Endometrium (tissue), 2 donors: Measurements from ENCODE around the gene DUSP12.
A peak's percentile ranks its signal among the peaks of the same experiment; 100 is the strongest.
"Not testable (repeated sequence)": the region's sequence is repeated elsewhere in the genome, so short reads cannot be mapped to it uniquely, and the experiment has no call there.

ENCODE experiments used
- FAIRE-seq: peaks from 2 replicates; lab custom pipeline; 2012; peaks lifted over from hg19 to GRCh38; lab: Jason Lieb, UNC
- donor health status: control.
- donor health status: control.

DUSP12 gene, protein sequence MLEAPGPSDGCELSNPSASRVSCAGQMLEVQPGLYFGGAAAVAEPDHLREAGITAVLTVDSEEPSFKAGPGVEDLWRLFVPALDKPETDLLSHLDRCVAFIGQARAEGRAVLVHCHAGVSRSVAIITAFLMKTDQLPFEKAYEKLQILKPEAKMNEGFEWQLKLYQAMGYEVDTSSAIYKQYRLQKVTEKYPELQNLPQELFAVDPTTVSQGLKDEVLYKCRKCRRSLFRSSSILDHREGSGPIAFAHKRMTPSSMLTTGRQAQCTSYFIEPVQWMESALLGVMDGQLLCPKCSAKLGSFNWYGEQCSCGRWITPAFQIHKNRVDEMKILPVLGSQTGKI

DNA sequence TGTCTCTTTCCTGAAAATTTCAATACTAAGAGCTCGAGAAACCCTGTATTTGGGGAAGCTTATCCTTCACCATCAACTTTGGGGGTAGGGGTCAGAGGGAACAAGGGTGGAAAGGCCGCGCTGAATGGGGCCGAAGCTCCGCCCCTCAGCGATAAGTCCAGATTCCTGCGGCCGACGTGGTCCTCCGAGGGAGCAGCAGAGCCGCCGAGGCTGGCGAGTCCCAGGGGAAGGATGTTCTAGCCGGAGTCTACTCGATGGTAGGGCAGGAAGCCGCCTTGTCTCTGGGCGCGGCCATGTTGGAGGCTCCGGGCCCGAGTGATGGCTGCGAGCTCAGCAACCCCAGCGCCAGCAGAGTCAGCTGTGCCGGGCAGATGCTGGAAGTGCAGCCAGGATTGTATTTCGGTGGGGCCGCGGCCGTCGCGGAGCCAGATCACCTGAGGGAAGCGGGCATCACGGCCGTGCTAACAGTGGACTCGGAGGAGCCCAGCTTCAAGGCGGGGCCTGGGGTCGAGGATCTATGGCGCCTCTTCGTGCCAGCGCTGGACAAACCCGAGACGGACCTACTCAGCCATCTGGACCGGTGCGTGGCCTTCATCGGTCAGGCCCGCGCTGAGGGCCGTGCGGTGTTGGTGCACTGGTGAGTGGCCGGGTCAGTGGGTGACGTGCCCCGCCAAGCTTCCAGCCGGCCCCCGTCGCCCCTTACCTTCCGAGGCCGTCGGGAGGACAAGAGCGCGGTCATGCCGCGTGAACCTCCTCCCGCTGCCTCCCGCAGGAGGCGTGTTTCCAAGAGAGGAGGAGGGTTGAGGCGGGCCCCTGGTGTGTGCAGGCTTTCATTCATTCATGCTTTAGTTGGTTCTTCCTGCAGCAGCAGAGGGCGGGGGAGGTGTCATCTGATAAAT lies at the start of gene DUSP12:
DUSP12 (plus strand) TSS at position 278 of the 899 bp plus-strand sequence; CDS start at position 294, 16 bp downstream.
- peak; percentile 79 for FAIRE-seq

GRCh38 chr1:161702250-161702649 lies 47.3 kb upstream of the DUSP12 start:
- FAIRE-seq, result no peak

DNA sequence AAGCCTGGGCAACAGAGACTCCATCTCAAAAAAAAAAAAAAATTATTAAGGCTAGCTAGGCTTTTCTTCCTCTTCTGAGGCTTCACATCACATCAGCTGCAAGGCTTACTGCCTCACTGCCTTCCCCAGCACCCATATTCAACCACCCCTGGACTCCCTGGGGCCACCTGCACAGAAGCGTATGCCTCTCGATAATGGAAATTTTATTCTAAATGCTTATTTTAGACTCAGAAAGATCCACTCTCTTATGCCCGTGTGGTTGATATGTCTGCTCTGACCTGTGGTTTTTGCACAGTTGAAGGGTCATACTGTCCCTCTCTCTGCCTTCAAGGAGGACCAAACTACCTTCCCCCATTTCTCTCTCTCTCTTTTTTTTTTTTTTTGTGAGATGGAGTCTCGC lies 44.0 kb upstream of the DUSP12 start:
- FAIRE-seq, result no peak

- no peak for FAIRE-seq
Observed at GRCh38 chr1:161706113-161706481, 43.5 kb upstream of the DUSP12 start.

DNA sequence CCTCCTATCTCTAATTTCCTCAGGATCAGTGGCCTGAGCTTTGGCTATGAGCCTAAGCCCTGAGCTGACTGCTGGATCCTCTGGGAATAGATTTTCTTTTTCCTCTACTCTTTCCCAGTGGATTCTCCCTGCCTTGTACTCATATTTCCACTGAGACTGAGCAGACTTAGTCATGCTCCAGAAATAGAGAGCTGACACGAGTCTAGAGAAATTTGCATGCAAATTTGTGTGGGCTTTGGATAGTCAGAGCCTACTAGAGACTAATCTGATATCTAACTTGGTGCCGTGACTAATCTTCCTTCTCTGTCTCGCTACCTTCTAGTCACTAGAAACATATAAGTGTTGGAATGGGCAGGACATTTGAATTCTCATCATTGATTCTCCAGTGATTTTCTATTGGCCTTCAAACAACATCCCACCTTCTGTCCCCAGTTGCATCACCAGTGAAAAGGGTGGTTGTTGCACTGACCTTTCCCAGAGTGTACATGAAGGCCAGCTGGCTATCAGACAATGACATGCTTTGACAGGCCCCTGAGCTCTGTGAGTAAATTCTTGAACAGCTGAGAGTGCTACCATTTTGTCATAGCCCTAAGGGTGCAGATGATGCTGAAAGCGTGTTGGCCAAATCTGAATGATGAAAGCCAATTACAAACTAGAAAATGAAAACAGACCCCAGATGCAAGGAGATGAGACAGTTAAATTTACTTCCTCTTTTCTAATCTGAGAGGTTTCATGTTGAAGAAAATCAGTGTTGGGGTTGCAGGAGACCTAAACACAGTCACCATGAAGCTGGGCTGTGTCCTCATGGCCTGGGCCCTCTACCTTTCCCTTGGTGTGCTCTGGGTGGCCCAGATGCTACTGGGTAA lies 42.9 kb upstream of the DUSP12 start, which contains the start of gene FCRLA:
FCRLA (plus strand) TSS at position 748 of the 866 bp plus-strand sequence; CDS start at position 784, 36 bp downstream.
- no peak for FAIRE-seq

DNA sequence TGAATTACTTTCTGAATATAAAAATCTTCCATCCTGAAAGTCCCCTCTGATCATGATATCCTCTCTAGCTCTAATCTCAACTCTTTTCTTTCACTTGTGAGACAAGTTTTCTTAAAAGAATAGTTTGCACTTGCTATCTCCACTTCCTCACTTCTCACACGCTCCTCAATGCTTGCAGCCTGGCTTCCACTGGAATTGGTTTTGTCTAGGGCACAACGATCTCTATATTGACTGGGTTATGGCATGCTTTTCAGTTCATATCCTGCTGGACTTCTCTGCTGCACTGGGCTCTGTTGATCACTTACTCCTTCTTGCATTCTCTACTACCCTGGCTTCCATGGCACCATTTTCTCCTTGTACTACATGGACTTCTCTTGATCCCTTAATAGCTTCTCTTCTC lies 42.1 kb upstream of the DUSP12 start:
- FAIRE-seq, result no peak

- no peak for FAIRE-seq
Observed at GRCh38 chr1:161709373-161709772, 40.2 kb upstream of the DUSP12 start.

DNA sequence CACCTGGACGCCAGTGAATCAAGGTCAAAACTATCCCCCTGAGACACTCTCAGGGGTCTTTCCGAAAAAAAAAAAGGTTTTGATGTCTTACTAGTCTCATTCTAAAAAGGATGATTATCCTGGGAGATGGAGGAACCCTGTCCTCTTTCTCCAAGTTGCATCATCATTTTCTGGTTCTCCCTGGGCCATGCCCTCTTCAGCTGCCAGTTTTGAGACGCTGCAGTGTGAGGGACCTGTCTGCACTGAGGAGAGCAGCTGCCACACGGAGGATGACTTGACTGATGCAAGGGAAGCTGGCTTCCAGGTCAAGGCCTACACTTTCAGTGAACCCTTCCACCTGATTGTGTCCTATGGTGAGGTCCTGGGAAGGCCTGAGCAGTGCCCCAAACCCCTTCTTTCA lies 39.0 kb upstream of the DUSP12 start:
- FAIRE-seq, result no peak

DNA sequence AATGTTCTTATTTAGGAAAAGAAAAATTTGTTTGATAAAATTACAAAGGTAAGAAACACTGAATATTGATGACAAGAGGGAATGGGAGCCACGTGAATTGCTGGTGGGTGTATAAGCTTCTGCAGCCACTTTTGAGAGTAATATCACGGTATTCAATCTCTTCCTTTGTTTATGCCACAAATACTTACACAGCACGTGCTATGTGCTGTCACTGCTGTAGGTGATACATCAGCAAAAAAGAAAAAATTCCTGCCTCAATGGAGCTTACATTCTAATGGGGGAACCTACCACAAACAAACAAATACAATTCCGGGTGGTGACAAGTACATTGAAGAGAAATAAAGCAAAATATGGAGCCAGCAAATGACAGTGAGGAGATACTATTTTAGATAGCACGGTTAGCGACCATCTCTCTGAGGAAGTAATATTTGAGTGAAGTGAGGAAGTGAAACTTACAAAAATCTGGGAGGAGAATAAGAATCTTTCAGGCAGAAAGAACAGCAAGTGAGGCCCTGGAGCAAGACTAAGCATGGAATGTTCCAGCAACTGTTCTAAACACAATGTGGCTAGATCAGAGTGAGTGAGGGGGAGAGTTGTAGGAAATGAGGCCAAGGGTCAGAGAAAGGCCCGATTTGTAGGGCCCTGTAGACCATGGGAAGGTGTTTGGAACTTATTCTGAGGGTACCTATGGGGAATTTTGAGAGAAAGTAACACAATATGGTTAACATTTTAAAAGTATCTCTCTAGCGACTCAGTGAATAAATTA lies 30.8 kb upstream of the DUSP12 start:
- FAIRE-seq, result no peak

- no peak for FAIRE-seq
Observed at GRCh38 chr1:161719325-161719611, 30.3 kb upstream of the DUSP12 start.

DNA sequence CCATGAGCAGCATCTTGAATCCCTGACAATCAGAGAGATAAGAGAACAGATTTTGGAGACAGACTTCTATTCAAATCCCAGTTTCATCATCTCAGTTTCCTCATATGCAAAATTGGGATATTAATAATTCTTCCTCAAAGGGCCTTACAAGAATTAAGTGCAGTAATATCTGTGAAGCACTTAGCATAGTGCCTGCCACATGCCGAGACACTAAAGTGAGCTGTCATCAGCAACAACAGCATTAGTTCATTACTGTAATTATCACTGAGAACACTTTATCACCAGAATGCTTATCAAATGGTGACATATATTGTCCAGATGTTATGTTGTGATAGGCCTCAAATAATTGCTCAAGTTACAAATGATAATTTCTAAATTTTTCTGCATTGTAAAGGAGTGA lies 29.2 kb upstream of the DUSP12 start:
- FAIRE-seq, result no peak

- FAIRE-seq, result no peak
Observed at GRCh38 chr1:161720956-161721737, 28.4 kb upstream of the DUSP12 start, which contains the start of gene FCRLB. Gene FCRLB, plus strand, starts transcription at chr1:161721544. Its CDS starts 1,129 bp downstream, at chr1:161722673.

DNA sequence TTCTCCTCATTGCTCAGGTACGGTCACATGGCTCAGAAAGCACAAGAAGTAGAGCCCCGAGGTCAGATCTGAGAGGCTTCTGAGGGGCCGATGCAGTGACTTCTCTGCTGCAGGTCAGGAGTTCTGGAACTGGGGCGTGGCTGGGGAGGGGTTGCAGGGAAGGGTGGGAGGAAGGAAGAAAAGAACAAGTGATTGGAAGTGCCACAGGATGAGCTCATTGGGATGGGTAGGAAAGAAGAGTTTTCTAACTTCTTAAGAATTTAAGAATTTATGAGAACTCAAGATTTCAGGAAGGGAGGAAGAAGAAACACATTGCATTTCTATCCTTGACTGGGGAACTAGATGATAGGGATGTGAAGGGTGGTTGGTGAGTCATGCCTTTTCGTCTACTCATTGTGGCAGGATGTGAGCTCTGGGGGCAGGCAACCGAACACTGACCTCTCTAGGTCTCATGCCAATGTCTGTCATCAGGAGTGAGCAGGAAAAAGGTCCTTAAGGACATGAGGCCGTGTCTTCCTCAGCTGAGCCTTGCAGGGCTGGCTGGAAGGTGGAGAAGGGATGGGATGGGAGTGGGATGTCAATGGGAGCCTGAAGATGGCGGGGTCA lies 27.7 kb upstream of the DUSP12 start:
- no peak for FAIRE-seq

- FAIRE-seq, result no peak
Observed at GRCh38 chr1:161722406-161722805, 27.2 kb upstream of the DUSP12 start.

- FAIRE-seq, result no peak
Observed at GRCh38 chr1:161723459-161724141, 26.0 kb upstream of the DUSP12 start.

DNA sequence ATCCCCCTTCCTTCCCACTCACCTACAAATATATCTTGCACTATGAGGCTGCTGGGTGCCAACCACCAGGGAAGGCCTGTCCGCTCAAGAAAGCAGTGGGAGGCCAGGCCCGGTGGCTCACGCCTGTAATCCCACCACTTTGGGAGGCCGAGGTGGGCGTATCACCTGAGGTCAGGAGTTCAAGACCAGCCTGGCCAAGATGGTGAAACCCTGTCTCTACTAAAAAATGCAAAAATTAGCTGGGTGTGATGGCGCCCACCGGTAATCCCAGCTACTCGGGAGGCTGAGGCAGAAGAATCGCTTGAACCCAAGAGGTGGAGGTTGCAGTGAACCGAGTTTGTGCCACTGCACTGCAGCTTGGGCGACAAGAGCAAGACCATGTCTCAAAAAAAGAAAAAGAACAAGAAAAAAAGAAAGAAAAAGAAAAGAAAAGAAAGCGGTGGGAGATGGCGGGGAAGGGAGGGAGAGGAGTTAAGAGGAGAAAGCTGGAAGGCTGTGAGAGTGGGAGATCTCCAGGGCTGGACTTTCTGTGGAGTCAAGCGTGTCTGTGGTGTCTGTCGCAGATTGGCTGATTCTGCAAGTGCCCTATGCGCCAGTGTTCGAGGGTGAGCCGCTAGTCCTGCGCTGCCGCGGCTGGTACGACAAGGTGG lies 24.2 kb upstream of the DUSP12 start:
- not testable (repeated sequence) for FAIRE-seq

DNA sequence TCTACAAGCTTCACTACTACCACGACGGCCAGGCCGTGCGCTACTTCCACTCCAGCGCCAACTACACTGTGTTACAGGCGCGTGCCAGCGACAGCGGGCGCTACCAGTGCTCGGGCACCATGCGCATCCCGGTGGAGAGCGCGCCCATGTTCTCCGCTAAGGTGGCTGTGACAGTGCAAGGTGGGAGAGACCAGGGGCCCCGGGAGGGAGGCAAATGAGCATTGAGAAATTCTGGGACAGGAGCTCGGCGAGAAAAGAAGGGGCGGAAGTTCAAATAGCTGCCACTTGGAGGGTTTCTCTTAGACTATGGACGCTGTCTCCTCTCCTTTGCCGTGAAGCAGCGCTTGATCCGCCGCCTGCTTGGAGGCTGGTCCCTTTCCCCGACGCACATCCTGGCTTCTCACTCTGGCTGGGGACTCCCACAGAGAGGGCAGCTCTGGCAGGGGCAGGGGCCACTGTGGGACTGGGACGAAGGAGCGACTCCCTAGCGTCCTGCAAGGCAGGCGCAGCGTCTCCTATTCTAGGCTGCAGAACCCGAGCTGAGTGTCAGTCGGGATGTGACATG lies 23.6 kb upstream of the DUSP12 start:
- no peak for FAIRE-seq

DNA sequence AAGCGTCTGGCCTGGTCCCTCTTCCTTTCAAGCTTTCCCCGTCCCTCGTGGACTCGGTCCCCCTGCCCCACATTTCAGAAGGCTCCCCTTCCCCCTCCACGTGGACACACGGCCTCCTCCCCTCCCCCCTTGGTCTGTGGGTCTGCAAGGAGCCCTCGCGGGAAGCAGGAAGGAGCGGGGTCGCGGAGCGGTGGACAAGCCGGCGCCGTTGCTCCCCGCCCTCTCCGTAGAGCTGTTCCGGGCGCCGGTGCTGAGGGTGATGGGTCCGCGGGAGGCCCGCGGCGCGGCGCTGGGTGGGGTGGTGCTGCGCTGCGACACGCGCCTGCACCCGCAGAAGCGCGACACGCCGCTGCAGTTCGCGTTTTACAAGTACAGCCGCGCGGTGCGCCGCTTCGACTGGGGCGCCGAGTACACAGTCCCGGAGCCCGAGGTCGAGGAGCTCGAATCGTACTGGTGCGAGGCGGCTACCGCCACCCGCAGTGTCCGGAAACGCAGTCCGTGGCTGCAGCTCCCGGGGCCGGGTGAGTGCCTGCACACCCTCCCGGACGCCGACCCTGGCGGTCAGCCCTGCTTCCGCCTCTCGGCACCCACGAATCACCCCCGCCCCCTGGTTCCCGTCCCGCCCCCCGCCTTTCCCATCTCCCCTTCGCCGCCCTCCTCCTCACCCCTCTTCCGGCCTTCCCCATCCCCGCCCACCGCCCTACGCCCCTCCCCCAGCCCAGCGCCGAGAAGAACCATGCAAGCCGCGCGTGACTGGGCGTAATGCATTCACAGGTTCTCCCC lies 22.9 kb upstream of the DUSP12 start:
- FAIRE-seq, result no peak
